GM12878 (cell line): ENCODE results near the gene RAPGEF4. TPM values are rescaled to one million over a fixed set of nuclear protein-coding genes. Genes with fewer than 3 reads are reported as not detected.

Experiments used
- ATAC-seq: fragments of 200-7000 bp; cut with Tn5 transposase; 3 replicates; pipeline ENCODE4 v1.9.1; 2020; ENCODE audit warnings: mild to moderate bottlenecking, moderate library complexity
- BruUV-seq: library from RNA; stranded (reverse); fragments of 400-500 nt; replicated peaks from 2 replicates; lab custom pipeline; 2021; lab: Mats Ljungman, UMichigan
- CTCF ChIA-PET: fragments of 300-600 bp; sonication (Branson Sonifier 250); formaldehyde crosslinking; extraction: SDS; loops from one replicate; lab custom pipeline; 2021; ENCODE audit warnings: inconsistent platforms; lab: Yijun Ruan, JAX
- POLR2A ChIA-PET: fragments of 350-600 bp; formaldehyde crosslinking; extraction: SDS; loops from one replicate; lab custom pipeline; 2021; ENCODE audit warnings: inconsistent platforms; lab: Charles Lee
- RAD21 ChIA-PET: fragments of 300-600 bp; sonication (Branson Sonifier 250); formaldehyde crosslinking; loops from one replicate; lab custom pipeline; 2023; ENCODE audit warnings: antibody characterized with exemption; ENCODE audit not compliant: unreplicated experiment; lab: Charles Lee
- SMC1A ChIA-PET: fragments of 300-600 bp; sonication (Branson Sonifier 250); formaldehyde crosslinking; loops from one replicate; lab custom pipeline; 2023; ENCODE audit not compliant: unreplicated experiment, uncharacterized antibody; lab: Charles Lee
- DNase-seq: peaks from one replicate; pipeline ENCODE4 v3.0.0-alpha.2; 2011; ENCODE audit warnings: low read depth, low spot score
- FAIRE-seq: peaks from 3 replicates; lab custom pipeline; 2011; peaks lifted over from hg19 to GRCh38; lab: Jason Lieb, UNC
- H2AFZ ChIP-seq: 2 replicates; pipeline ENCODE4 v1.6.0; 2011; ENCODE audit warnings: low read depth, low read length, control low read depth; ENCODE audit not compliant: control insufficient read depth
- H3K27ac ChIP-seq: 2 replicates; pipeline ENCODE4 v1.5.1; 2011; ENCODE audit warnings: control low read depth; ENCODE audit not compliant: control insufficient read depth, insufficient read depth
- H3K27me3 ChIP-seq, 2 experiments: replicated peaks in 1 of 2; 2 replicates each; pipeline versions ENCODE4 v1.6.0 to v1.6.1; 2011; ENCODE audit warnings: low read length in 1 of 2; ENCODE audit not compliant: control insufficient read depth in 2 of 2, insufficient read depth in 2 of 2
- H3K36me3 ChIP-seq, 2 experiments: 2 replicates each; pipeline ENCODE4 v1.5.1; 2011; ENCODE audit warnings: low read length in 1 of 2; ENCODE audit not compliant: control insufficient read depth in 2 of 2, insufficient read depth in 2 of 2
- H3K4me1 ChIP-seq: 2 replicates; pipeline ENCODE4 v1.6.1; 2011; ENCODE audit warnings: mild to moderate bottlenecking, low read length, moderate library complexity, mixed read lengths; ENCODE audit not compliant: control insufficient read depth, insufficient read depth
- H3K4me2 ChIP-seq: 2 replicates; pipeline ENCODE4 v1.6.0; 2011; ENCODE audit warnings: control low read depth; ENCODE audit not compliant: control insufficient read depth, insufficient read depth
- H3K4me3 ChIP-seq: fragments of 200-600 bp; sonication (generic); 2 replicates; pipeline ENCODE4 v1.5.1; 2016
- H3K79me2 ChIP-seq: 2 replicates; pipeline ENCODE4 v1.6.0; 2011; ENCODE audit warnings: low read length; ENCODE audit not compliant: control insufficient read depth, insufficient read depth
- H3K9ac ChIP-seq: 2 replicates; pipeline ENCODE4 v1.8.0; 2011; ENCODE audit warnings: low read length, control low read depth, mixed read lengths; ENCODE audit not compliant: control insufficient read depth, insufficient read depth
- H3K9me3 ChIP-seq: replicated peaks from 3 replicates; pipeline ENCODE4 v1.5.1; 2011; ENCODE audit warnings: mild to moderate bottlenecking, low read length; ENCODE audit not compliant: control insufficient read depth, insufficient read depth
- H4K20me1 ChIP-seq: 2 replicates; pipeline ENCODE4 v1.6.0; 2011; ENCODE audit not compliant: control insufficient read depth, insufficient read depth
- ATF3 ChIP-seq: IDR thresholded peaks from 2 replicates; pipeline ENCODE4 v1.6.1; 2011; ENCODE audit warnings: low read depth, mild to moderate bottlenecking, low read length, moderate library complexity, borderline replicate concordance; ENCODE audit errors: extremely low read depth
- MEF2A ChIP-seq: IDR thresholded peaks from 2 replicates; pipeline ENCODE4 v1.6.1; 2011; ENCODE audit warnings: low read depth, mild to moderate bottlenecking, low read length, moderate library complexity; ENCODE audit not compliant: insufficient read depth
- WGBS: methylation state at CpG from one replicate; pipeline ENCODE4 v1.1.6; 2016; ENCODE audit warnings: low lambda C conversion rate; ENCODE audit not compliant: insufficient replicate concordance, insufficient coverage; ENCODE audit errors: missing lambda C conversion rate; 5-methylcytosine and 5-hydroxymethylcytosine counted together
- in situ Hi-C: fragments of 300-500 bp; cut with MboI; formaldehyde crosslinking; loops from 9 replicates; pipeline ENCODE4 v1.14.3; 2018; ENCODE audit warnings: mixed read lengths
- intact Hi-C: fragments of 100-400 bp; cut with micrococcal nuclease; formaldehyde crosslinking; loops from one replicate; pipeline ENCODE4 v1.14.2; 2022; ENCODE audit not compliant: unreplicated experiment
- polyA plus RNA-seq, 11 experiments: library from polyadenylated mRNA; depleted of rRNA in 4 of 11; unstranded in 6 of 11; stranded (reverse) in 5 of 11; fragments of >200 nt; fragmentation: Nextera tagmentation in 4 of 11; fragmentation: Illumina TruSeq in 1 of 11; extraction: Ambion mirVana in 4 of 11; extraction: Trizol in 1 of 11; gene quantifications; 1 replicate in 1 of 11; 2 replicates in 10 of 11; pipeline versions ENCODE4 v1.2.1 to v1.2.3, GENCODE V29; 2011 to 2016; ENCODE audit warnings: inconsistent platforms in 2 of 11, missing spikeins in 2 of 11, low read depth in 1 of 11
- total RNA-seq, 4 experiments: library from RNA; depleted of rRNA in 3 of 4; stranded (reverse); fragments of >200 nt in 3 of 4; fragmentation: Illumina TruSeq in 1 of 4; extraction: Trizol in 1 of 4; gene quantifications; 2 replicates each; pipeline versions ENCODE4 v1.2.1 to v1.2.3, GENCODE V29; 2013 to 2021

RAPGEF4 gene
- total and polyA plus RNA-seq, 10 of the 15 experiments (the other 5 are each of a cell fraction or from before 2014, with no cell fraction given): 0.18 TPM; not detected in 8

GRCh38 chr2:172821370-172822338 is 86.0 kb downstream of the RAPGEF4 start:
- SMC1A ChIA-PET: no interaction called here
- H3K4me3 ChIP-seq: no peak overlapping the region
- RAD21 ChIA-PET: no interaction called here
- 36% methylated on average over 7 of the region's 7 CpGs for WGBS
- POLR2A ChIA-PET: no interaction called here
- no peaks in the 10 kb centered on the region for H3K79me2 ChIP-seq
- DNase-seq: no peak
- in situ Hi-C loops: loop anchor here (25.0 kb wide), 1 partner anchor 116 kb away; no protein-coding TSS in a partner anchor
- TF ChIP-seq MEF2A: no peak
- TF ChIP-seq, all 136 proteins: peak for 0
- Histone ChIP-seq H3K9me3 (no peaks in the 10 kb centered on the region), H3K27ac (no peak overlapping the region), H2AFZ (no peak overlapping the region), H3K4me2 (no peak overlapping the region), H3K36me3 (no peaks in the 10 kb centered on the region), H3K27me3 (no peaks in the 10 kb centered on the region; a peak in 1 of 4 replicates), H3K4me1 (no peaks in the 10 kb centered on the region), H3K9ac (no peak overlapping the region), H4K20me1 (no peaks in the 10 kb centered on the region; the same call in 1 of the 2 replicates)
- intact Hi-C loops: no loop called here
- FAIRE-seq (no peak), ATAC-seq (no peak)
- CTCF ChIA-PET: no interaction called here
- BruUV-seq: no TSS peak

- no TSS peak for BruUV-seq
- ChIA-PET POLR2A (no interaction called here), SMC1A (no interaction called here), RAD21 (no interaction called here), CTCF (no interaction called here)
- in situ Hi-C loops (loop anchor here (25.0 kb wide), 1 partner anchor 115 kb away; no protein-coding TSS in a partner anchor), intact Hi-C loops (no loop called here)
- H3K79me2 ChIP-seq: no peaks in the 10 kb centered on the region
- no peaks in the 10 kb centered on the region; the same call in 1 of the 2 replicates for H4K20me1 ChIP-seq
- FAIRE-seq (no peak), ATAC-seq (no peak), DNase-seq (no peak)
- no peak overlapping the region for H3K9ac ChIP-seq
- H3K4me3 ChIP-seq: no peak overlapping the region
- TF ChIP-seq ATF3: no peak
- no peak overlapping the region for H3K4me2 ChIP-seq
- H3K27me3 ChIP-seq: 0 out of 4 replicates have a peak, but pooled peaks cover 0 to under 1% of the 10 kb centered on the region in 2 experiments
- WGBS: 54% methylated on average over 6 of the region's 6 CpGs
- H3K9me3 ChIP-seq: no peaks in the 10 kb centered on the region
- H3K27ac ChIP-seq: no peak overlapping the region
- no peaks in the 10 kb centered on the region for H3K36me3 ChIP-seq
- H2AFZ ChIP-seq: no peak overlapping the region
- no peaks in the 10 kb centered on the region for H3K4me1 ChIP-seq
Measured at GRCh38 chr2:172822585-172822984, 86.9 kb downstream of the RAPGEF4 start.
